ENCODE results near the gene NAXE. TPM values are rescaled to one million over a fixed set of nuclear protein-coding genes. Genes with fewer than 3 reads are reported as not detected.

Gene NAXE
- total and polyA plus RNA-seq, 2 of the 13 experiments (the other 11 are each of a cell fraction or from before 2014, with no cell fraction given), result 39.4 to 59.4 TPM

- 96% methylated on average over 1 of the region's 1 CpG for WGBS (ENCODE audit: low lambda C conversion rate)
- no TSS peak for BruUV-seq (replicated peaks)
Observed at GRCh38 chr1:156543066-156543465, 48.5 kb upstream of the NAXE start.

More at GRCh38 chr1:156543066-156543465, 48.5 kb upstream of the NAXE start:
- Histone ChIP-seq H3K9me3 (ENCODE audit: low read length) (no peaks in the 10 kb centered on the region), H3K27me3 (ENCODE audit: control insufficient read depth in 1 of 2, insufficient read depth in 2 of 2, low read length in 2 of 2) (no peaks in the 10 kb centered on the region), H3K4me3 (replicated peaks in 1 of 3; ENCODE audit: insufficient read depth in 1 of 3, low read depth in 2 of 3, low read length in 3 of 3) (no peak overlapping the region), H3K36me3 (replicated peaks in 1 of 2; ENCODE audit: control insufficient read depth in 1 of 2, insufficient read depth in 2 of 2, low read length in 2 of 2) (peaks cover 17 to 38% of the 10 kb centered on the region in 2 experiments; a peak in 4 of 5 replicates), H3K4me2 (ENCODE audit: low read depth, low read length) (no peak overlapping the region), H3K9ac (ENCODE audit: insufficient read depth, low read depth, low read length) (no peak overlapping the region), H3K4me1 (ENCODE audit: insufficient read depth, low read length) (no peaks in the 10 kb centered on the region), H4K20me1 (ENCODE audit: insufficient read depth, low read length) (no peaks in the 10 kb centered on the region), H3K79me2 (ENCODE audit: insufficient read depth, low read length) (no peaks in the 10 kb centered on the region), H2AFZ (ENCODE audit: low read length) (no peak overlapping the region), H3K27ac (ENCODE audit: extremely low read length, insufficient read depth, low read length) (no peak overlapping the region)
- TF ChIP-seq YY1 (IDR thresholded peaks at IDR 0.05; ENCODE audit: insufficient read depth, insufficient replicate concordance, low read depth, low read length) (no peak), THAP11 (CRISPR knock-in tag; IDR thresholded peaks at IDR 0.05) (no peak), ZBTB38 (CRISPR knock-in tag; IDR thresholded peaks at IDR 0.05) (no peak), AKNA (CRISPR knock-in tag; IDR thresholded peaks at IDR 0.05; ENCODE audit: borderline replicate concordance) (no peak), ZFX (CRISPR knock-in tag; IDR thresholded peaks at IDR 0.05; ENCODE audit: low read depth) (no peak), FOXO4 (CRISPR knock-in tag; conservative IDR thresholded peaks at IDR 0.05) (no peak), ZNF83 (CRISPR knock-in tag; IDR thresholded peaks at IDR 0.05; ENCODE audit: borderline replicate concordance) (no peak), JUND (CRISPR knock-in tag; IDR thresholded peaks at IDR 0.05) (no peak), ZNF333 (CRISPR knock-in tag; IDR thresholded peaks at IDR 0.05; ENCODE audit: borderline replicate concordance) (no peak)
- intact Hi-C loops (cut with micrococcal nuclease; ENCODE audit: unreplicated experiment), result no loop called here
- FAIRE-seq (no peak), ATAC-seq (no peak), DNase-seq (ENCODE audit: low spot score) (no peak)
- CTCF ChIA-PET (ENCODE audit: low intra/inter-chr PET ratio, low total read pairs), result no interaction called here
- POLR2A ChIA-PET, result no interaction called here
- in situ Hi-C loops (cut with HindIII; ENCODE audit: extremely low pct_ligation_motif_present, low pct_unique_long_range_greater_than_20kb), result no loop called here

All from HepG2 (cell line).